ENCODE measurements around the gene ARL6IP5. TPM values are rescaled to one million over a fixed set of nuclear protein-coding genes. Genes with fewer than 3 reads are reported as not detected.

The ARL6IP5 gene
- total RNA-seq, 1 experiment from 2014 or later = 23.9 TPM

DNA sequence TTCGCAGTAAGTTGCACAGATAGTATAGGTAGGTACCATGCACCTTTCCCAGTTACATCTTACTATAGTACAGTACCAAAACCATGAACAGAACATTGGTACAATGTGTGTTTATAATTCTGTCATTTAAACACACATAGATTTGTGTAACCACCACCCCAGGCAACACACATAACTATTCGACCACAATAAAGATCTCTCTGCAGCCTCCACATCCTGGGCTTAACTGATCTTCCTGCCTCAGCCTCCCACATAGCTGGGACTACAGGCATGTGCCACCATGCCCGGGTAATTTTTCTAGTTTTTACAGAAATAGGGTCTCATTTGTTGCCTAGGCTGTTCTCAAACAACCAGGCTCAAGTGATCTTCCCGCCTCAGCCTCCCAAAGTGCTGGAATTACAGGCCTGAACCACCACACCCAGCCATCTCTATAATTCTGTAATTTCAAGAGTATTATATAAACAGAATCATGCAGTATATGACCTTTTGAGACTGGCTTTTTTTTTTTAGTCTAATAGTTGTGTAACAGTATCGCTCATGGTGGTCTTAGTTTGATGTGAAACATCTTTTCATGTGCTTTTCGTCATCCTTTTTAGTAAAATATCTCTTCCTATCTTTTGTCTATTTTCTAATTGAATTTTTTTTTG lies 19.3 kb upstream of the ARL6IP5 start:
- no peaks in the 10 kb centered on the region for H3K27me3 ChIP-seq (replicated peaks; ENCODE audit: insufficient read depth, low read depth, low read length, poor library complexity)
- peaks cover 19% of the 10 kb centered on the region for H3K36me3 ChIP-seq (ENCODE audit: insufficient read depth, low read length, poor library complexity, severe bottlenecking)
- no peaks in the 10 kb centered on the region for H3K4me1 ChIP-seq (ENCODE audit: insufficient read depth, low read length, poor library complexity, severe bottlenecking)
- no peaks in the 10 kb centered on the region for H3K9me3 ChIP-seq (ENCODE audit: low read depth, low read length, poor library complexity, severe bottlenecking)
- intact Hi-C loops (cut with micrococcal nuclease; ENCODE audit: unreplicated experiment) = no loop called here
- TF ChIP-seq EZH2 (IDR thresholded peaks at IDR 0.05; ENCODE audit: borderline replicate concordance, low read depth, low read length, poor library complexity, severe bottlenecking) = no peak
- TF ChIP-seq, protein P1, sequence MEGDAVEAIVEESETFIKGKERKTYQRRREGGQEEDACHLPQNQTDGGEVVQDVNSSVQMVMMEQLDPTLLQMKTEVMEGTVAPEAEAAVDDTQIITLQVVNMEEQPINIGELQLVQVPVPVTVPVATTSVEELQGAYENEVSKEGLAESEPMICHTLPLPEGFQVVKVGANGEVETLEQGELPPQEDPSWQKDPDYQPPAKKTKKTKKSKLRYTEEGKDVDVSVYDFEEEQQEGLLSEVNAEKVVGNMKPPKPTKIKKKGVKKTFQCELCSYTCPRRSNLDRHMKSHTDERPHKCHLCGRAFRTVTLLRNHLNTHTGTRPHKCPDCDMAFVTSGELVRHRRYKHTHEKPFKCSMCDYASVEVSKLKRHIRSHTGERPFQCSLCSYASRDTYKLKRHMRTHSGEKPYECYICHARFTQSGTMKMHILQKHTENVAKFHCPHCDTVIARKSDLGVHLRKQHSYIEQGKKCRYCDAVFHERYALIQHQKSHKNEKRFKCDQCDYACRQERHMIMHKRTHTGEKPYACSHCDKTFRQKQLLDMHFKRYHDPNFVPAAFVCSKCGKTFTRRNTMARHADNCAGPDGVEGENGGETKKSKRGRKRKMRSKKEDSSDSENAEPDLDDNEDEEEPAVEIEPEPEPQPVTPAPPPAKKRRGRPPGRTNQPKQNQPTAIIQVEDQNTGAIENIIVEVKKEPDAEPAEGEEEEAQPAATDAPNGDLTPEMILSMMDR (conservative IDR thresholded peaks at IDR 0.05; ENCODE audit: low read depth, low read length) = no peak
- no peak overlapping the region for H3K4me3 ChIP-seq (ENCODE audit: low read depth, low read length, poor library complexity, severe bottlenecking)
- no TSS peak for BruUV-seq (replicated peaks)
- no peak overlapping the region for H3K27ac ChIP-seq (ENCODE audit: low read depth, low read length, poor library complexity, severe bottlenecking)
- ChIA-PET POLR2A (ENCODE audit: low non-redundant PET) (no interaction called here), CTCF (no interaction called here)
- no peak for DNase-seq (ENCODE audit: low spot score)

DNA sequence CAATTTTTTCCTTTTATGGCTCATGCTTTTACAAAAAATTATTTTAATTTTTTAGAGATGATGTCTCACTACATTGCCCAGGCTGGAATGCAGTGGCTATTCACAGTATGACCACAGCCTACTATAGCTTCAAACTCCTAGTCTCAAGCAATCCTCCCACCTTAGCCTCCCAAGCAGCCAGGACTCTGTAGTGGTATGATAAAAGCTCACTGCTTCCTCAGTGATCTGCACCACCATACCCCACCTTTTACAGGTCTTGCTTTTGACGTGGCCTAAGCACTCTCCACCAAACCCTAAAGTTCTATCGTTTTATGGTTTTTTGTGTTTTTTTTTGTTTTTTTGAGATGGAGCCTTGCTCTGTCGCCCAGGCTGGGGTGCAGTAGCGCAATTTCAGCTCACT lies 18.6 kb upstream of the ARL6IP5 start:
- Histone ChIP-seq H3K36me3 (ENCODE audit: insufficient read depth, low read length, poor library complexity, severe bottlenecking) (peaks cover 15% of the 10 kb centered on the region), H3K27ac (ENCODE audit: low read depth, low read length, poor library complexity, severe bottlenecking) (no peak overlapping the region), H3K27me3 (replicated peaks; ENCODE audit: insufficient read depth, low read depth, low read length, poor library complexity) (no peaks in the 10 kb centered on the region), H3K9me3 (ENCODE audit: low read depth, low read length, poor library complexity, severe bottlenecking) (no peaks in the 10 kb centered on the region), H3K4me3 (ENCODE audit: low read depth, low read length, poor library complexity, severe bottlenecking) (no peak overlapping the region), H3K4me1 (ENCODE audit: insufficient read depth, low read length, poor library complexity, severe bottlenecking) (no peaks in the 10 kb centered on the region)
- intact Hi-C loops (cut with micrococcal nuclease; ENCODE audit: unreplicated experiment) = no loop called here
- TF ChIP-seq, protein P1 (conservative IDR thresholded peaks at IDR 0.05; ENCODE audit: low read depth, low read length) = no peak
- TF ChIP-seq EZH2 (IDR thresholded peaks at IDR 0.05; ENCODE audit: borderline replicate concordance, low read depth, low read length, poor library complexity, severe bottlenecking) = no peak
- ChIA-PET CTCF (no interaction called here), POLR2A (ENCODE audit: low non-redundant PET) (no interaction called here)
- BruUV-seq (replicated peaks) = no TSS peak
- DNase-seq (ENCODE audit: low spot score) = no peak

DNA sequence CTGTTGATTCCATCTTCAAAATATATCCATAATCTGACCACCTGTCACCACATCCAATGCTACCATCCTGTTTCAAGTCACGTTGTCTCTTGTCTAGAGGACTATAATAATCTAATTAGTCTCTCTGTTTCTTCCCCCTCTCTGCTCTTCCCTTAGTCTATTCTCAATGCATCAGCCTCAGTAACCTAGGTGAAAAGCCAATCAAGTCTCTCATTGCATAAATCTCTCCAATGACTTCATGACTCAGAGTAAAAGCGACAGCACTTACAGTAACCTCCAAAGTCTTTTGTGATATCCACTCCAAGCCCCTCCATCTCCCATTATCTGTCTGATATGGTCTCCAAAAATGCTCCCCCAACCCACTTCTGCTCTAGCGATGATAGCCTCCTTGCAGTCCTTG lies 11.8 kb upstream of the ARL6IP5 start:
- Histone ChIP-seq H3K27me3 (replicated peaks; ENCODE audit: insufficient read depth, low read depth, low read length, poor library complexity) (no peaks in the 10 kb centered on the region), H3K36me3 (ENCODE audit: insufficient read depth, low read length, poor library complexity, severe bottlenecking) (no peaks in the 10 kb centered on the region), H3K4me1 (ENCODE audit: insufficient read depth, low read length, poor library complexity, severe bottlenecking) (no peaks in the 10 kb centered on the region), H3K27ac (ENCODE audit: low read depth, low read length, poor library complexity, severe bottlenecking) (no peak overlapping the region), H3K9me3 (ENCODE audit: low read depth, low read length, poor library complexity, severe bottlenecking) (no peaks in the 10 kb centered on the region), H3K4me3 (ENCODE audit: low read depth, low read length, poor library complexity, severe bottlenecking) (no peak overlapping the region)
- intact Hi-C loops (cut with micrococcal nuclease; ENCODE audit: unreplicated experiment) = no loop called here
- no peak for TF ChIP-seq EZH2 (IDR thresholded peaks at IDR 0.05; ENCODE audit: borderline replicate concordance, low read depth, low read length, poor library complexity, severe bottlenecking)
- TF ChIP-seq, protein P1 (conservative IDR thresholded peaks at IDR 0.05; ENCODE audit: low read depth, low read length) = no peak
- no TSS peak for BruUV-seq (replicated peaks)
- DNase-seq (ENCODE audit: low spot score) = no peak
- POLR2A ChIA-PET (ENCODE audit: low non-redundant PET) = no interaction called here
- CTCF ChIA-PET = no interaction called here

Data from A673 (cell line).